ENCODE data around the gene ZNF497. TPM values are rescaled to one million over a fixed set of nuclear protein-coding genes. Genes with fewer than 3 reads are reported as not detected.

ZNF497 gene
- polyA plus RNA-seq, 1 of the 3 experiments (the other 2 are of a cell fraction): 1.1 TPM

DNA sequence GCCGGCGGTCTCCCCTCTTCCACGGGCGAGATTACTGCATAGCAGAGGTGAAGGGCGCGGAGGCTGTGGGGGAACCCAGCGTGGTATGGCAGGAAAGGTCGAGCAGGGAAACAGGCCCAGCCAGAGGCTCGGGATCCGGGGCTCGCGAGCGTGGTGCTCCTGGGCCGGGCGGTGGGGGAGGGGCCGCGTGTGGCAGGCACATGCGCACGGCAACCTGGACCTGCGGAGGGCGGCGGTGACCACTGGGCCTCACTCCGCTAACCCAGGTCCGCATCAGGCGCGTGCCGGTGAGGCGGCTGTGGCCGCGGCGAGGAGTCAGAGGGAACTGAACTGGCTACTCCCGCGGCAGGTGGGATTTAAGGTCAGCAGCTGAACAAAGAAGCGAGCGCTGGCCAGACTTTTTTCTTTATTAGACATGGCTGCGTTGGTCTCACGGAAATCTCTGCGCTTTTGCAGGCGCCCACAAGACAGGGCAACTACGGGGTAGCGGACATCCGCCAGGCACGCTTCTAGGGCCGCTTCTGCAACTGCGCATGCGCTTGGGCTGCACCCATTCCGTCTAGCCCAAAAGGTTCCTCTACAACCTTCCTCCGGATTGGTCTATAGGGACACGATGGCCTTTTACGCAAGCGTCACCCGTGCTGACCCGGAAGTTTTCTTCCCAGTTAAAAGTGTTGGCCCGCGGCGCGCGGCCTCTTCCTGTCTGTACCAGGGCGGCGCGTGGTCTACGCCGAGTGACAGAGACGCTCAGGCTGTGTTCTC is 24.2 kb upstream of the ZNF497 start, which contains the start of gene RPS5 (continued):
- TF ChIP-seq ZBTB33 (IDR thresholded peaks at IDR 0.05; ENCODE audit: borderline replicate concordance, low read depth) (0 out of 2 replicates have a peak, but pooled peaks have one; percentile 57), EP300 (IDR thresholded peaks at IDR 0.05; ENCODE audit: borderline replicate concordance in 1 of 2, low read depth in 1 of 2, low read length in 1 of 2) (no peak), FOSL2 (IDR thresholded peaks at IDR 0.05; ENCODE audit: borderline replicate concordance, low read depth) (no peak), FOXJ3 (CRISPR knock-in tag; IDR thresholded peaks at IDR 0.05) (no peak), NFIC (IDR thresholded peaks at IDR 0.05; ENCODE audit: borderline replicate concordance) (no peak), RFX5 (IDR thresholded peaks at IDR 0.05; ENCODE audit: low read length) (no peak), PBX3 (IDR thresholded peaks at IDR 0.05) (peak; percentile 50; the same call in 1 of the 2 replicates), TCF12 (IDR thresholded peaks at IDR 0.05) (peak; percentile 39; the same call in 1 of the 2 replicates)

DNA sequence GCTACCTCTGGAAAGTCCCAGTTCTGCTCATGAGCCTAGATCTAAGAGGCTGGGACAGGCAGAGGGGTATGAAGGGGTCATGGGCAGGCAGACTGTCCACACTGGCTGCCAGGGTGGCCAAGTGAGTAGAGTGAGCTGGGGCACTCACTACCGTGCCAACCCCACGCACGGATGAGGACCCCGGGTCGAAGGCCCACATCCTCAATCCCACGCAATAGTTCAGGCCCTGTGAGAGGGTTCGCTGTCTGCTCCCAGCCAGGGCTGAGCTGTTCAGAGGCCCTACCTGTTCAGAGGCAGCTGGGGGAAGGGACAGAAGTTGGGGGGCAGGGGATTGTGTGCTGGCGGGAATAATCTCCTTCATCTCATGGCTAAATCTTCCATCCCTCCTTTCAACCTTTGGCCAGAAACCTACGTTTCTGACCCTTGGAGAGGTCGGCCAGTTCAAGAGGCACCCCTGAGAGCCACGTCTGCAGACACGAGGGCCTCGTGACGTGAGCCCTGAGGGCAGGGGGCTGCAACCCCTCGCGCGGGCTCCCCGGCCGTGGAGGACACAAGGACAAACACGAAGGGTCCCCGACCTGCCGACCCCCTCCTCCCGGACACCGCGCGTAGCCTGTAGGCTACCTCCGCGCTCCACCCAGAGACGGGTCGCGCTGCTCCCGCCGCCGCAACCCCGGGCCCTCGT is 23.5 kb upstream of the ZNF497 start:
- peaks cover 68% of the 10 kb centered on the region for H3K79me2 ChIP-seq (ENCODE audit: insufficient read depth)
- no peak overlapping the region for H2AFZ ChIP-seq (ENCODE audit: low read depth)
- 14% methylated on average over 21 of the region's 36 CpGs for WGBS (ENCODE audit: low lambda C conversion rate)

More for the DNA sequence above, 23.5 kb upstream of the ZNF497 start:
- Histone ChIP-seq H3K9me3 (no peaks in the 10 kb centered on the region), H3K27ac (ENCODE audit: low read depth in 2 of 2, low read length in 1 of 2) (peak overlapping the region; percentile 95 to 99), H3K4me2 (peak overlapping the region; percentile 85), H4K20me1 (ENCODE audit: insufficient read depth) (peaks cover 24% of the 10 kb centered on the region), H3K9ac (peak overlapping the region; percentile 91), H3K4me1 (ENCODE audit: control insufficient read depth in 1 of 2, insufficient read depth in 2 of 2, low read depth in 1 of 2, low read length in 1 of 2) (peaks cover 21 to 31% of the 10 kb centered on the region in 2 experiments; a peak in 3 of 4 replicates), H3F3A (replicated peaks; ENCODE audit: insufficient read depth) (peaks cover 7% of the 10 kb centered on the region), H3K27me3 (ENCODE audit: insufficient read depth) (no peaks in the 10 kb centered on the region), H3K9me2 (no peaks in the 10 kb centered on the region), H3K4me3 (ENCODE audit: low read depth in 2 of 2, low read length in 1 of 2) (peak overlapping the region; percentile 87 to 92), H3K36me3 (replicated peaks in 1 of 2; ENCODE audit: control insufficient read depth in 1 of 2, insufficient read depth in 2 of 2, low read length in 1 of 2) (peaks cover 20 to 28% of the 10 kb centered on the region in 2 experiments)
- TF ChIP-seq YY1 (IDR thresholded peaks at IDR 0.05; ENCODE audit: low read depth) (no peak), IRF3 (IDR thresholded peaks at IDR 0.05; ENCODE audit: low read depth, low read length) (no peak), NFIC (IDR thresholded peaks at IDR 0.05; ENCODE audit: borderline replicate concordance) (no peak)
- DNase-seq: no peak
- ChIA-PET POLR2A (interaction anchor here (2.1 kb wide), 1 partner anchor 23 kb away, joined by 6 read pairs; the partner anchor contains the start of gene ZNF497), CTCF (no interaction called here)

Data from SK-N-SH (cell line).